Vagina (tissue), 2 donors: ENCODE data around the gene DGKD. TPM values are rescaled to one million over a fixed set of nuclear protein-coding genes. Genes with fewer than 3 reads are reported as not detected.
"Not testable (repeated sequence)": the region's sequence is repeated elsewhere in the genome, so short reads cannot be mapped to it uniquely, and the experiment has no call there.

Experiments used
- DNase-seq, 2 donors: peaks; one replicate each; pipeline ENCODE4 v3.0.0-alpha.2; 2017; ENCODE audit errors: extremely low spot score in 2 of 2
- H3K27ac ChIP-seq: fragments of 200-600 bp; sonication (generic); one replicate; pipeline ENCODE4 v1.5.1; 2019
- H3K27me3 ChIP-seq: fragments of 200-600 bp; sonication (generic); one replicate; pipeline ENCODE4 v1.5.1; 2019
- H3K36me3 ChIP-seq, 2 donors: fragments of 200-600 bp; sonication (generic); one replicate each; pipeline ENCODE4 v1.5.1; 2017 to 2019
- H3K4me1 ChIP-seq: fragments of 200-600 bp; sonication (generic); one replicate; pipeline ENCODE4 v1.5.1; 2019
- H3K4me3 ChIP-seq, 2 donors: fragments of 200-600 bp; sonication (generic); 1 replicate in 1 of 2; 2 replicates in 1 of 2; pipeline ENCODE4 v1.5.1; 2016 to 2019
- H3K9me3 ChIP-seq: fragments of 200-600 bp; sonication (generic); one replicate; pipeline ENCODE4 v1.5.1; 2019
- POLR2A ChIP-seq, 2 donors: fragments of 450-650 bp; IDR thresholded peaks; one replicate each; pipeline ENCODE4 v1.6.1; 2017; ENCODE audit warnings: antibody characterized with exemption in 2 of 2, mild to moderate bottlenecking in 2 of 2, moderate library complexity in 2 of 2
- POLR2AphosphoS5 ChIP-seq, 2 donors: sonication (generic); formaldehyde crosslinking; IDR thresholded peaks; one replicate each; pipeline ENCODE4 v1.9.0; 2017; ENCODE audit warnings: antibody characterized with exemption in 2 of 2, mild to moderate bottlenecking in 2 of 2, low read depth in 1 of 2; ENCODE audit not compliant: insufficient read depth in 1 of 2
- intact Hi-C: fragments of 100-400 bp; cut with DNase I; formaldehyde crosslinking; loops from one replicate; pipeline ENCODE4 v1.15.1; 2023
- total RNA-seq: library from RNA; depleted of rRNA; stranded (reverse); fragments of >200 nt; gene quantifications from one replicate; pipeline ENCODE4 v1.2.3, GENCODE V29; 2016
- TF ChIP-seq, protein P1 (sequence below), 3 experiments: fragments of 450-650 bp in 2 of 3; fragments of 200-600 bp in 1 of 3; sonication (generic) in 1 of 3; IDR thresholded peaks; one replicate each; pipeline ENCODE4 v1.5.1; 2017 to 2019; ENCODE audit warnings: antibody characterized with exemption in 3 of 3, mild to moderate bottlenecking in 2 of 3, moderate library complexity in 2 of 3

The DGKD gene
- total RNA-seq, 1 donor from 2014 or later: 13.3 TPM

DNA sequence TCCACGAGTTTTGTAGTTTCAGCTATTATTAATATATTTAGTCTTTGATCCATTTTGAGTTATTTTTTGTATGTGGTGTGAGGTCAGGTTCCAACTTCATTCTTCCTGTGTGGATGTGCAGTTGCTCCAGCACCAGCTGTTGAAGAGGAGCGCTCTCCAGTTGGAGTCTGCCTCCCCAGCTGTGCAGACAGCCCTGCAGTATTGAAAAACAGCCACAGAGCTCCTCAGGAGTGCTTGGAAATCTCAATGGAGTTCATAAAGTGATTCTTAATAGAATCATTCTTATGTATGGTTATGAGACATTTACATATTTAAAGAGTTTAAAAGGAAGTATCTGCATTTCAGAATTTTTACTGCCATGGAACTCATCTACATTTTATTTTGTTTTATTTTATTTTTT is 17.3 kb downstream of the DGKD start:
- intact Hi-C loops: no loop called here
- Histone ChIP-seq H3K9me3 (no peaks in the 10 kb centered on the region), H3K4me3 (no peak overlapping the region), H3K4me1 (peaks cover 10% of the 10 kb centered on the region), H3K36me3 (no peaks in the 10 kb centered on the region), H3K27me3 (no peaks in the 10 kb centered on the region), H3K27ac (no peak overlapping the region)
- TF ChIP-seq POLR2AphosphoS5 (IDR thresholded peaks at IDR 0.05; ENCODE audit: insufficient read depth in 1 of 2, low read depth in 1 of 2) (no peak), POLR2A (IDR thresholded peaks at IDR 0.05) (no peak)
- TF ChIP-seq, protein P1, sequence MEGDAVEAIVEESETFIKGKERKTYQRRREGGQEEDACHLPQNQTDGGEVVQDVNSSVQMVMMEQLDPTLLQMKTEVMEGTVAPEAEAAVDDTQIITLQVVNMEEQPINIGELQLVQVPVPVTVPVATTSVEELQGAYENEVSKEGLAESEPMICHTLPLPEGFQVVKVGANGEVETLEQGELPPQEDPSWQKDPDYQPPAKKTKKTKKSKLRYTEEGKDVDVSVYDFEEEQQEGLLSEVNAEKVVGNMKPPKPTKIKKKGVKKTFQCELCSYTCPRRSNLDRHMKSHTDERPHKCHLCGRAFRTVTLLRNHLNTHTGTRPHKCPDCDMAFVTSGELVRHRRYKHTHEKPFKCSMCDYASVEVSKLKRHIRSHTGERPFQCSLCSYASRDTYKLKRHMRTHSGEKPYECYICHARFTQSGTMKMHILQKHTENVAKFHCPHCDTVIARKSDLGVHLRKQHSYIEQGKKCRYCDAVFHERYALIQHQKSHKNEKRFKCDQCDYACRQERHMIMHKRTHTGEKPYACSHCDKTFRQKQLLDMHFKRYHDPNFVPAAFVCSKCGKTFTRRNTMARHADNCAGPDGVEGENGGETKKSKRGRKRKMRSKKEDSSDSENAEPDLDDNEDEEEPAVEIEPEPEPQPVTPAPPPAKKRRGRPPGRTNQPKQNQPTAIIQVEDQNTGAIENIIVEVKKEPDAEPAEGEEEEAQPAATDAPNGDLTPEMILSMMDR (IDR thresholded peaks at IDR 0.05): no peak
- DNase-seq: no peak

DNA sequence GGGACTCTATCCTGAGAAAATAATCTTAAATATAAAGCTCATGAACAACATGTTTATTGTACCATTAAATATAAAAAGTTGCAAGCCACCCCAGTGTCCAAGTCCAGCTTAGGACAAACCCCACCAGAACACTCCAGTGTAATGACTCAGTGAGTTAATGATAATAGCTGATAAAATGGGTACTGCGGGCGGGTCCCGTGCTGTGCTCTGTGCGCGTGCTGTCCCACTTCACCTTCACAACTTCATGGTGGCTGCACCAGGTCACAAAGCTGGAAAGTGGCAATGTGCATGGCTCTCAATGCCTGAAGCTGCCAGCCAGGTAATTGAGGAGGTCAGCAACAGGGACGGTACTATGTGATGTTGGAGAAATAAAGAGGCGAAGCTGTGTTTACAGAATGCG is 18.6 kb downstream of the DGKD start:
- intact Hi-C loops: no loop called here
- TF ChIP-seq POLR2AphosphoS5 (IDR thresholded peaks at IDR 0.05; ENCODE audit: insufficient read depth in 1 of 2, low read depth in 1 of 2) (no peak), POLR2A (IDR thresholded peaks at IDR 0.05) (no peak)
- TF ChIP-seq, protein P1 (IDR thresholded peaks at IDR 0.05): no peak

DNA sequence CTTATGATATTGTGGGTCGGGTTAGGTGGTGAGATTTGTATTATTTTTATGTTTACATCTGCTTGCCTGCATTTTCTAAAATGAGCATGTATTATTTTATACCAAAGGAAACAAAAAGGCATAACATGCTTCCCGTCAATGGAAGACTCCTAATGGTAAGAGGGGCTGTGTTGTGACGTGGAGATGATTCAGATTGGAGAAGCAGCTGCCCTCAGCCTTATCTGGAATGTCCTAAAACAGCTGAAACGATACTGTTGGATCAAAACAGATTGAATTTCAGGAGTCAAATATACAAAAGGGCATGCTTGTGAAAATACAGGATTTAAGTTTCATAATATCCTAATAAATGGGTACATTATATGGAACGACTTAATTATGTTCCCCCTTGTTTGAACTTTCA is 19.0 kb downstream of the DGKD start:
- H3K4me1 ChIP-seq: peaks cover 10% of the 10 kb centered on the region
- no peak overlapping the region for H3K4me3 ChIP-seq
- H3K27me3 ChIP-seq: no peaks in the 10 kb centered on the region
- H3K27ac ChIP-seq: no peak overlapping the region
- intact Hi-C loops: no loop called here
- DNase-seq: no peak
- H3K9me3 ChIP-seq: no peaks in the 10 kb centered on the region
- no peaks in the 10 kb centered on the region for H3K36me3 ChIP-seq
- TF ChIP-seq POLR2AphosphoS5 (IDR thresholded peaks at IDR 0.05; ENCODE audit: insufficient read depth in 1 of 2, low read depth in 1 of 2) (no peak), POLR2A (IDR thresholded peaks at IDR 0.05) (no peak)
- TF ChIP-seq, protein P1 (IDR thresholded peaks at IDR 0.05): no peak

More for the DNA sequence above, 18.6 kb downstream of the DGKD start:
- no peak for DNase-seq
- Histone ChIP-seq H3K27ac (no peak overlapping the region), H3K4me3 (no peak overlapping the region), H3K4me1 (peaks cover 10% of the 10 kb centered on the region), H3K36me3 (no peaks in the 10 kb centered on the region), H3K9me3 (no peaks in the 10 kb centered on the region), H3K27me3 (no peaks in the 10 kb centered on the region)

DNA sequence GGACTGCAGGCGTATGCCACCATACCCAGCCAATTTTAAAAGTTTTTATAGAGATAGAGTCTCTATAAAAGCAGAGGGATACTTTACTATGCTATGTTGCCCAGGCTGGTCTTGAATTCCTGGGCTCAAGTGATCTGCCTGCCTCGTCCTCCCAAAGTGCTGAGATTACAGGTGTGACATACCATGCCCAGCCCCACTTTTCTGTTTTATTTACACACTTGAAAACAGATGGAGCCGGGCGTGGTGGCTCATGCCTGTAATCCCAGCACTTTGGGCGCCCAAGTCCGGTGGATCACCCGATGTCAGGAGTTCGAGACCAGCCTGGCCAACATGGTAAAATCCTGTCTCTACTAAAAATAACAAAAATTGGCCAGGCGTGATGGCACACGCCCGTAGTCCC is 20.5 kb downstream of the DGKD start:
- DNase-seq, H3K27me3 ChIP-seq, H3K4me1 ChIP-seq, H3K9me3 ChIP-seq, H3K4me3 ChIP-seq, H3K36me3 ChIP-seq, H3K27ac ChIP-seq, intact Hi-C loops: not testable (repeated sequence)

DNA sequence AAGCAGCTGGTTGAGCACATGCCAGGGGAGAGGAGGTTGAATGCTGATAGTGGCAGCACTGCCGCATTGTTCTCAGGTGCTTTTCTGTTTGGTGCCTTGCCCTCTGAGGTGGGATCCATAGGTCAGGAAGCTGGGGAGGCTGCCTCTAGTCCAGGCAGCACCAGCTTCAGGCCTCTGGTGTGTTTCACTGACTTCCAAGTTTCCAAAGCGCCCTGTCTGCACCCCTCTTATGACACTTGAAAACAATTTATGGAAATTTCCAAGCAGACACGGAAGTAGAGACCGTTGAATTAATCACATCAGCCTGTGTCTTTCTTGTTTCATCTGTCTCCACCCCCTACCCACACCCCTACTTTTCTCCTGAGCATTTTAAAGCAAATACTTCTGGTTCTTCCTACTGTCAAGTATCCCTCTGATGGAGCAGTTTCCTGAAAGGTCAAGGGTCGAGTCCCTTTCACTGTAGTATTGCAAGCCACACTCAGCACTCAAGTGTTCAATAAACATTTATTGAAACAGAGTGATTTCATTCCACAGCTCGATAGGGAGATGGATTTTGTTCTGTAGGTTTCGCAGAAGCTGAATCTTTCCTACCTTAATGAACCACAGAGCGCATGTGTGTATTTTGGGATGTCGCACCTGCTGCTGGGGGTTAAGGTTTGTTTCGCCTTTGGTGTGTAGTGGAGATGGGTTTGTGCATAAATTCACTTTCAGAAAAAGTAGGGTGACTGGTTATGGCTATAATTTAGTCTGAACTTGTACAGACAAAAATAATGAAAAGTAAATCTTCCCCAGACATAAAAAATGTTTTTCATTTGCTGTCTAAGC is 21.4 kb downstream of the DGKD start:
- no peak for DNase-seq
- Histone ChIP-seq H3K36me3 (no peaks in the 10 kb centered on the region), H3K27me3 (no peaks in the 10 kb centered on the region), H3K4me1 (no peaks in the 10 kb centered on the region), H3K9me3 (no peaks in the 10 kb centered on the region), H3K4me3 (no peak overlapping the region), H3K27ac (no peak overlapping the region)
- TF ChIP-seq POLR2AphosphoS5 (IDR thresholded peaks at IDR 0.05; ENCODE audit: insufficient read depth in 1 of 2, low read depth in 1 of 2) (no peak), POLR2A (IDR thresholded peaks at IDR 0.05) (no peak)
- TF ChIP-seq, protein P1 (IDR thresholded peaks at IDR 0.05): no peak
- intact Hi-C loops: no loop called here
